RPMI8226 (cell line): Measurements from ENCODE around the gene USP7.
"Not testable (repeated sequence)": the region's sequence is repeated elsewhere in the genome, so short reads cannot be mapped to it uniquely, and the experiment has no call there.

Experiments
- DNase-seq: peaks from one replicate; pipeline ENCODE4 v3.0.0-alpha.2; 2015

USP7 gene

DNA sequence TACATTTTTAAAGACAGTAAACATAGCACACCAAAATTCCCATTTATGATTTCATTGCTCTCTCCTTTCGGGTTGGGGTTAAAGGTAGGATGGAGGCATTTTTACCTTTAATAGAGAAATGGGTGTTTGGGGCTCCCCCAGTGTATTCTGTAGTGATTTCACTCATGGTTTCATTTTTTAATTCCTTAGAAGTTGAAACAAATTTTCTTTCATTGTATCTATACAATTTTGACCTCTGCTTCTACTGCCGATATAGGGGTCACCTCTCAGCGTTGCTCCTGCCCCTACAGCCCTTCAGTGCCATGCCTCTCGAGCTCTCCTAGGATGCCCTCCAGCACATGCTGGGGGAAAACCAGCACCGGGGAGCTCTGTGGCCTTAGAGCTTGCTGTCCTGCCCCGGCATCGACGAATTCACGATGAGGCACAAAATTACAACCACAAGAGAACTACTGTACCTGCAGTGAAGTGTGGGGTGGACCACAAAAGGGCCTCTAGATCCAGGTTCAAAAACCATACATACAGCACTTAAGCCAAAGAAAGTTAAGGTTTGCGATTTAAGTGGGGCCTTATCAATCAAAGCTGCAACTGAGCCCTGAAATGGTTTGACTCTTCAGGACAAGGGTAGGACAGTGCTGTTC lies 42.2 kb downstream of the USP7 start:
- DNase-seq, result no peak

- no peak for DNase-seq
These were observed 42.9 kb downstream of the USP7 start for GRCh38 chr16:8920645-8921346.

DNA sequence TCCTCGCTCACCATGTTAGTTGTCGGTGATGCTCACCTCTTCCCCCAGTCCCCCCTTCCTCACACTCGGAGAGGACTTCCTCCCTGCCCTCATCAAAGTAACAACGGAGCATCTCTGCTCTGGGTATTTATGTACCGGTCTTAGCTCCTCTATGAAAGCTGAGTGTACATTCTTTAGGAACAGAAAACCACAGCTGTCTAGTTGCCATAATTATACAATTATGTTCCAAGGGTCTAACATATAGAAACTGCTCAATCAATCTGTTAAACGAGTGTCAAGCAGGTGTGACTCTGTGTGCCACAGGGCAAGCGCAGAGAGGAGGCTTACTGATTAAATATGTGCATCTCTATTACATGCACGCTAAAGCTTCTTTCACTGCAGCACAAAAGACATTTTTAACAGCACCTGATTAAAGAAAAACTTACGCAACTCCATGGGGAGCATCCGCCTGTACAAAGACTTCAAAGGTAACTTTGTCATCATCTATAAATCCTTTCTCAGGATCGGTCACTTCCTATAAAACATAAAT lies 43.7 kb downstream of the USP7 start:
- no peak for DNase-seq

- DNase-seq, result no peak
These were observed 44.4 kb downstream of the USP7 start for GRCh38 chr16:8919089-8919933.

- not testable (repeated sequence) for DNase-seq
These were observed 46.4 kb downstream of the USP7 start for GRCh38 chr16:8917336-8917735.

- no peak for DNase-seq
These were observed 47.0 kb downstream of the USP7 start for GRCh38 chr16:8916541-8917225.

GRCh38 chr16:8915722-8916301 lies 47.9 kb downstream of the USP7 start:
- no peak for DNase-seq

GRCh38 chr16:8914098-8914497 lies 49.6 kb downstream of the USP7 start:
- DNase-seq, result no peak

GRCh38 chr16:8912793-8913192 lies 50.9 kb downstream of the USP7 start:
- no peak for DNase-seq

DNA sequence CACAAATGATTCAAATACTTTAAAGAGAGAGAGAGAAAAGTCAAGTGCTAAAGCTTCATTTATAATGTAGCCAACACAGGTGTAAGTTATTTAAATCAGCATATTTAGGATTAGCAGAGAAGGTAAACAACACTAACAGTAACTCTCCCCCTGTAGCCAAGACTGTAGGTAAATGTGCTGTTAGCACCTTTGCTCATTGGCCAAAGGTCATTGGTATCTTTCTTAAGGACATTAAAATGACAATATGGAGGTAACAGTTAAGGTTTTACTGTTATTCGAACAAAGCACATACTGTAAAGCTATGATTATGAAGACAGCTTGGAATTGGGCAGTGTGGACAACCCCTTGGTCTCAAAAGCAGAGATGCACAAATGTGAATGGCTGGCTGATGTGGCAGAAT lies 52.9 kb downstream of the USP7 start:
- no peak for DNase-seq

DNA sequence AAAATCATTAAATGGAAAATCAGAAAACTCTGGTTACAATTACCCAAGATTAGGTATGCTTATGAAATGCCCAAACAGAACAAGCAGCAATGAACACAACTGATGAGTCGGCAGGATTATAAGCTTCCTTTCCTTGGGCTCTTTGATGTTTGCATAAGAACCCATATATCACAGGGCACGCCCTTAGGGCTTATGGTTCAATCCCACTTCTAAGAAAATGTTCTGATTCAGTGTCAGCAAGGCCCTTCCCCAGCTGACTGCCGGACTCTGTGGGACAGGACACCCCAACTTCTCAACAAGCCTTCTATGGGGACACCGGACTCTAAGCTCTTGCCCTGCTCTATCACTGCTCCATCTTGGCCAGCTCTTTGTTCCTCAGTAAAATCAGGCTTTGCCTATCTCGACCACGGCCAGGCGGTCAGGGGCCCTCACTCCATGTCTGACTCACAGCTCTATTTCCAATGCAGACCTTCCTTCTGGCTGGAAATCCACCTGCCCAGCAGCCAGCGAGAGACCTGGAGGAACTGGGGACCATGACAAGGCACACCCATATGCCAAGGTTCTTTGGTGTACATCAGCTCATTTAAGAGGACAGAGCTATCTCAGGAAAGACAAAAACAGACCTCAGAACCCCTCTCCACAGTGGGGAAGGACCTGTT lies 54.8 kb downstream of the USP7 start:
- DNase-seq, result no peak

GRCh38 chr16:8907096-8907495 lies 56.6 kb downstream of the USP7 start:
- no peak for DNase-seq

DNA sequence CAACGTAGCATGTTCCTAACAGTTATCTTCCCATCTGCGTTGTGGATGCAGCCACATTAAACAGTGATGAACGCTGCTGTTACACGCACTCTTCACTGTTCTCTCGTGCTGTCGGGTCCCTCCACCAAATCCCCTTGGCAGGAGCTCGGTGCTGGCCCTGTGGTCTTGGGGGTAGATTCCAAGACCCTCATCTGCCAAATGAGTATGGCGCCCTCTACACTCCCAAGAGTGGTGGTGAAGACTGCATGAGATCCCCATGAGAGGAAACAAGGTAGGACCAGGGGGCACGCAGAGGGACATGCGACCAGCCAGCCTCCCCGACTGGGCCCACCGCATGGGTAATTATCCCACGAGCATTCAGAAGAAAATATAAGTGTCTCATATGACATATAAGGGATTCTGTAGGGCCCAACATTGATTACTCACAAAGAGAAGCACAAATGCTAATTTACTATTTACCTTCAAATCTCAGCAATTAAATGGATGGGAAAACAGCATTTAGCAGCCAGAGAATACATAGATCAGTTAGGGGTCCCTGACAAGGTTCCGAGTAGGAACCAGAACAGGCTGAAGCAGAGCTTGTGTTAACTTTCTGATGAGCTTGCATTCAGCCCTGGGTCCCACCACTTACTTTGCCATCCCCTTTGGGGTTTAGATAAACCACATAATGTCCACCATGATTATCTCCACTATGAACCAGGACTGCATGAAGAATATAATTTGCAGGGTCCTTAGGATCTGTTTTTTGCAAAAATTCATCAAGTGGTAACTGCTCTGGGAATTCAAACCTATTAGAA lies 57.7 kb downstream of the USP7 start:
- no peak for DNase-seq

- no peak for DNase-seq
These were observed 58.4 kb downstream of the USP7 start for GRCh38 chr16:8905168-8905762.

DNA sequence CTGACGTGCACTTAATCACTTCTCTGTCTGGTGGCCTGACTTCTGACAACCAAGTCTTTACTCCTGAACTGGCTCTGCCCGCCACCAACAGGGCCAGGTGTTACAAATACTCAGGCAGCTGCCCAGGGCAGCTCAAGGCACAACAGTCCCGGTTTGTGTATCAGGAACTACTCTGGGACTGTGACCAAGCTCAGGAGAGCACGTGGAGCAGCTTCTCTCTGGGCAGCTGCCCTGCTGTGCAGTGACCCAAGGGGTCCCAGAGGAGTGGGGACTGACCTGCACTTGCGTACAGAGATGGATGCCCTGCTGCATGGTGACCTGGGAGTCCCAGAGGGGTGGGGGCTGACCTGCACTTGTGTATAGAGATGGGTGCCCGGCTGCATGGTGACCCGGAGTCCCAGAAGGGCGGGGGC lies 59.7 kb downstream of the USP7 start:
- DNase-seq, result no peak

DNA sequence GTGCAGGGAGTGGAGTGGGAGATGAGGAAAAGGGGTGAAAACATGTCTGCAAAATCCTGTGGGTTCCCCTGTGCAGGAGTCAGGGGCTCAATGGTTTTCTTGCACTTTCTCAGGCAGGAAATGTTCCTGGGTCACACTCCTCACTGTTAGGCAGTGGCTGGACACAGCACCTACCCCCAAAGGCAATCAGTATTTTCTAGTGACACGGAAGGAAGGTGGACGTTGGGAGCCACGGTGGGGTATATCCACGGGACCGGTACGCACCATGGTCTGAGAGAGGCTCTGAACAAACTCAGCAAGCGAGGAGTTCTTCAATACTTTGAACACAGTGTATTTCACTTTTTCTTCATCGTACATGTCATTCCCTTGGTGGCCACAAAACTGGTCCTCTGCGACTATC lies 60.7 kb downstream of the USP7 start:
- DNase-seq, result no peak

DNA sequence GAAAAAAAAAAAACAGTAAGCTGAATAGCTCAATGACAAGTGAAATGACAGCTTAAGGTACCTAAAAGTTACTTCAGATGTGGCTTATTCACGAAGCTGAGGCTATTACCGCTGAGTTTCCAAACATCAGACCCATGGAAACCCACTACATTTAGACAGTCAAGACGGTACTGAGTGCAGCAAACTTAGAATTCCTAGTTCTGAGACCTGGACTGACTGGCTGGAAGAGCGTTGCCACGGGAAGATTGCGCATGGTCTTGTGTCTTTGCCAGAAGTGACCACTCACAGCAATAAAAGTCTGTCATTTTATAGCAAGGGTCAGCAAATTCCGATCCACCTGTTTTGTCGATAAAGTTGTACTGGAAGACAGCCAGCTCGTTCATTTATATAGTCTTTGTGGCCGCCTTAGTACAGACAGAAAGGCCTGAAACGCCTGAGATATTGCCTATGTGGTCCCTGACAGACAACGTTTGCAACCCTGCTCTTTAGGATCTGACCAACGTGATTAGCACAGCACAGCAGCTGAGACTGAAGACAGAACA lies 62.3 kb downstream of the USP7 start:
- DNase-seq, result no peak

GRCh38 chr16:8900343-8900742 lies 63.4 kb downstream of the USP7 start:
- DNase-seq, result no peak

DNA sequence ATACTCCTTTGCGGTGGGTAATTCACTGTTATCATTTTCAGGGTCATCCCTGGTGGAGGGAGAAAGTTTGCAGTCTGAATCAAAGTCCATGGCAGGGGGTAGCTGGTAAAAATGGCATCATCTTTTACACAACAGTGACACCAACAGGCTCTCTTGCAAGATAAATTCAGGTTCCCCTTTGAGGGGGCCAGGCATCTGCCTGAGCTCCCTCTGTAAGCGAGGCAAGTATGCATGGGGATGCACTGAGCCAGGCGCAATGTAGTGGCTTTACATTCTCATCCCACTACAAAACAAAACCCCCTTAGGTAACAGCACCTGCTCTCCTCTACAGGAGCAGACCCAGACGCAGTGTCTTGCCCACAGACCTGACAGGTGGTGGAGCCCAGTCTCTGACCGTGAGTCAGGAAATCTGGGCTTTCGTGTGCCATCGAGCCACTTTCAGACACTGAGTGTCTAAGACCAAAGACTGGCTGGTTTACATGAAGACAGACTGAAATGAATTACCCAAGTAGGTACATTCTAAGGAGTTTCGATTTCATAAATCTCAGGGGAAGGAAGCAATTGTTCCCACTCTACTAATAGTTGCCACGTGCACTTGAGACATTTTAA lies 63.9 kb downstream of the USP7 start:
- no peak for DNase-seq
